Measurements from ENCODE around the gene ANKZF1.

Gene ANKZF1

DNA sequence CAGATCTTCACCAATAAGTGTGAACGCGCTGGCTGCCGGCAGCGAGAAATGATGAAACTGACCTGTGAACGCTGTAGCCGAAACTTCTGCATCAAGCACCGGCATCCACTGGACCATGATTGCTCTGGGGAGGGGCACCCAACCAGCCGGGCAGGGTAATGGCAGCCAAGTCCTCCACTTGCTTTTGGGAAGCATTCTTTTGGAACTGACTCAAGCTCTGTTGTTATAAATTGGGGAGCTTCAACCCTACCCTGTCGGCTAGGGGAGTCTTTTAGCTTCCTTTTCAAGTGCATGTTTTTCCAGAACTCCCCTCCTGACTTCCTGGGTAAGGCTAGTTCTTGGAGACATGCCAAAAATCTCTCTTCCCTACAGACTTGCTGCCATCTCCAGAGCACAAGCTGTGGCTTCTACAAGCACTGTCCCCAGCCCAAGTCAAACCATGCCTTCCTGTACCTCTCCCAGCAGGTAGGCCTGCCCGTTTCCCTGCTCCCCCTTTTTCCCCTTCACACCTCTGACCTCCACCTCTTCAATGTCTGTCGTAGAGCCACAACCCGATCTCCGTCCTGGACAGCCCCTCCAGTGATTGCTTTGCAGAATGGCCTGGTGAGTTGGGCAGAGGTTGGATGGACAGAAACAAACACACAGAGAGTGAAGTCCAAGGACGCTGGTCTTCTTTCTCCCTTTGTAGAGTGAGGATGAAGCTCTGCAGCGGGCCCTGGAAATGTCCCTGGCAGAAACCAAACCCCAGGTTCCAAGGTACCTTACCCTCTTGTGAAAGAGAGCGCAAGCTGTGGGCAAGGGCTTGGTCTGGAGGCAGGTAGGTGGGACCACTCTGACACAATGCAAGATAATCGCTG, 21.5 kb upstream of the ANKZF1 start:
- DNase-seq: peak; percentile 2

DNA sequence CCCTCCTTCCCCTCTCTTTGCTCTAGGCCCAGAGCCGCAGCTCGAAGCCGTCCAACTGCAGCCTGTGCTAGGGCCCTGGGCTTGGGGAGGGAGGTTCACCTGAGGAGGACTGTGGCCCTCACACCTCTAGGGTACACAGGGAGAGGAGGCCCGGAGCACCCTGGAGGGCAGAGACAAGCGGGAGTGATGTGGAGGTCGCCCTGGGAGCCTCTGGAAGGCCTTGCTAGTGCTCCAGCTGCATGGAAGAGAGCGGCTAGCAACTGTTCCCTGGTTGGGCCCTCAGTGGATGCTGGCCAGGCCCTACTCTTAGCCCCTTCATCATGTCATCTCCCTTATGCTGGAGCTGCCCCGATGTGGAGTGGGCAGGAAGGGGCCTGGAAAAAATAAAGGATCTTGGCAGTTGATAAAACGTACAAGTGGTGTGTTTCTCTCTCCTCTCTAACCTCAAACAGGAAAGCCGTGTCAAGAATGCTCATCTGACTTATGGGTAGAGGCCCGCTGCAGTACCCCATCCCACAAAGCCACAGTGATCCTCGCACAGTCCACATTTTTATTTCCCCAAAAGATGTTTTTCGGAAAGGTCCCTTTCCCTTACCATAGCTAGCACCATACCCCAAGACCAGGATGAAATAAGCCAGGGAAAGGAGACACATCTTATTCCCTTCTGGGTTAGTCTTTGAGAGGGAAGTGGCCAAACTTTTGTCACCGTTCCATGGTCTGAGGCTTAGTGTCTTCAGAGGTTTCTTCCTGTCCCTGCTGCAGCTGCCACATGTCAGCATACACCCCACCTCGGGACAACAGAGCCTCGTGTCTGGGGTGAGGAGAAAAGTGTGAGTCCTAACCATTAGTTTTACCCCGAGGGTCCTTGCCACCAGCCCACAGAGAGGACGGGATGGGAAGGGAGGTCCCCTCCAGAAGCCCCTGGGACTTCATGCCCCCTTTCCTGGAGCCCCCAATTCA, 20.1 kb upstream of the ANKZF1 start:
- DNase-seq: no peak

DNA sequence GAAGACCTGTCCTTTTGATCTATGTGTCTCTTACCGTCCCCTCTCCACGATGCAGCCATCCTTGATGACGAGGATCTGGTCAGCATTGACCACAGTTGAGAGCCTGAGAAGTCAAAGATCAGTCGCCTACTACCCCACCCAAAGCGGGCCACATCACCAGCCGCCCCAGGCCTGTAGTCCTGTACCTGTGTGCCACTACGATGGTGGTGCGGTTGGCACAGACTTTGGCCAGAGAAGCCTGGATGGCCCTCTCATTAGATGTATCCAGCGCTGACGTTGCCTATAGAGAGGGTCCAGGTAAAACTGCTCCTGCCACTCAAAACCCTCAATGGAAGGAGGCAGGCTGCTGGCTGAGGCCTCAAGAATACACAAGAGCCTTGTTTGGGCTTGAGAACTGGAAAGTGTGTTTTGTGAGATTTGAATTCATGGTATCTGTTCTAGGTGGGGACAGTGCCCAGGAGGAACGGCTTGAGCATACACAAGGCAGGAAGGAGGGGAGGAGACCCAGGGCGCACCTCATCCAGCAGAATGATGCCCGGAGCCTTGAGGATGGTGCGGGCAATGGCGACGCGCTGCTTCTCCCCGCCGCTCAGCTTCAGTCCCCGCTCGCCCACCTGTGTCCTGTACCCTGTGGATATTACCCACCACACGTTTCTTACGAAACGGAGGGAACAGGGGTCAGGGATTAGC, 19.3 kb upstream of the ANKZF1 start:
- no peak for DNase-seq

DNA sequence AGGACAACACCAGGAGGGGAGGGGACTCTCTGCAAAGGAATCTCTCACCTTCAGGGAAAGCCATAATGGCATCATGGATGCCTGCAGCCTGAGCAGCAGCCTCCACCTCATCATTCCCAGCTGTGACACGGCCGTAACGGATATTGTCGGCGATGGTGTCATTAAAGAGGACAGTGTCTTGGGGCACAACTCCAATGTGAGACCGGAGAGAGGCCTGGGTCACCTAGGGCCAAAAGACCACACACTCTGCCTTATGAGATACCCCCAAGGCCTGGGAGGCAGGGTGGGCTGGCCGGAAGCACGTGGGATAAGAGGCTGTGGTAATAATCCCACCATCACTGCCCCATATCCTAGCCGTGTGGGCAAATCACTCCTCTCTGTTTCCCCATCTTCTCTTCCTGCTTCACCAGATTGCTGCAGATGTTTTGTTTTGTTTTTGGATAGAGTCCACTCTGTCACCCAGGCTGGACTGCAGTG, 18.7 kb upstream of the ANKZF1 start:
- DNase-seq: peak; percentile 0

DNA sequence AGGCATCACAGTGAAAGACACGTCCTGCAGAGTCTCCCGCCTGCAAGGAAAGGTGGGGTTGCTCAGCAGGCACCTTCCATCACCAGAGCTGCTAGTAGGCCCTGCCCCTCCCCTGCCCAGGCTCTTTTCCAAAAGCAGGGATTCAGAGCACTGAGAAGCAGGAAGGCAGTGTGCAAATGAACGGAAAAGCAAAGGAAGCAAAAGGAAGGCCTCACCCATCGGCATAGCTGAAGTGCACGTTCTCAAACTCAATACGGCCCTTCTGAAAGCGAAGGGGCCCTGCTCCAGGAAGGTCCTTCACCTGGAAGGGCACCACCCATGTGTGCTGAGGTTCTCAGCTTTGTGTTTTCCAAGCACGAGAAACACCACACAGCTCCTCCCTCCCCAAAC, 16.6 kb upstream of the ANKZF1 start:
- no peak for DNase-seq

DNA sequence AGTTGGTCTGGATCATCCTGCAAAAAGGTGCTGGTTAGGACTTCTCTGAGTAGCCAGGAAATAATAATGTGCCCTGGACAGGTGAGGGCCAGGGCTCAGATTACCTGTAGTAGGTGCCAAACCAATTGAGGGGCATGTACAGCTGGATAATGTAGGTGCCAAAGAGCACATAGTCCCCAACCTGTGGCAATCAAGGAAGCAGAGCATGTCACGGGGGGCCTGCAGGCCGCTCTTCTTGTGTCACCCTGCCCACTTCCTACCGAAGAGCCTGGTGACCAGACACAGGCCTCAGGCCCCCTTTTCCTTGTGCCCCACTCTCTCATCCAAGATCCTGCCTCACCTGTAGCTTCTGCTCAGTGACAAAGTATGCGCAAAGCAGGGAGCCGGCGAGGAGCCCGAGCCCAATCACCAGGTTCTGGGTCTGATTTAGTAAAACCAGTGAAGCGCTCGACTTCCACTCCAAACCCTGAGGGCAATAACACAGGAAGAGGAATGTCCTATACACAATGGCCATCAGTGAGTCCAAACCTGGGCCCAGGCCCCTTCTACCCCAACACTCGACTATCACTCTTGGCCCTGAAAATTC, 16.0 kb upstream of the ANKZF1 start:
- DNase-seq: no peak

DNA sequence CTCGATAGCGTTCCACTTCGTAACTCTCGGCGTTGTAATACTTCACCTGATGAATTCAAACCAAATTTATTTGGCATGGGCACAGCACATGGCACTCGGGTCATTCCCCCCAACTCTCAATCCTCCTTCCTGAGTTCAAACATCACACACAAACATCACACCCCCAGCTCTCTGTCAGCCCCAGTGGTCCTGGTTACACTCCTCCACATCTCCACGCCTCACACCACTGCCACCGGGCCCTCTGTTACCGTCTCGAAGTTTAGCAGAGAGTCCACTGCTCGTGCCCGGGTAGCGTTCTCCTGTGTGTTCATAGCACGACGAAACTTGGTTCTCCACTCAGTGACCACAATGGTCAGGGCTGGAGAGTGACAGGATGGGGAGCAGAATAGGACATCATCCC, 15.5 kb upstream of the ANKZF1 start:
- no peak for DNase-seq

DNA sequence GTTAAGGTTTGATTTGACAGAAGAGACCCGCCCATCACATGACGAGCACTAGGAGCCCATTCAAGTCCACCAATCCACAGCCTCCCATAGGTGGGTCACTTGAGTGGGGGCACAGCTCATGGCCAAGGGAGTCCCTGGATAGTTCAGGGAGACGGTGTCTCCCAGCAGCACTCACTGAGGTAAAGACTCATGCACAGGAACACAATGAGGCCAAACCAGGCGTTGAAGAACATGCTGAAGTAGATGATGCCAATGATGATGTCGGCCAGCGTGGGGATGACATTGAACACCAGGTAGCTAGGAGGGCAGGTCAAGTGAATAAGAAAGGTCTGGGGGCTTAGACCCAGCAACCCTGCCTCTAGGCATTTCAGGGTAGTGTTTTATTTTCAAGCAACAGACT, 14.8 kb upstream of the ANKZF1 start:
- no peak for DNase-seq

DNA sequence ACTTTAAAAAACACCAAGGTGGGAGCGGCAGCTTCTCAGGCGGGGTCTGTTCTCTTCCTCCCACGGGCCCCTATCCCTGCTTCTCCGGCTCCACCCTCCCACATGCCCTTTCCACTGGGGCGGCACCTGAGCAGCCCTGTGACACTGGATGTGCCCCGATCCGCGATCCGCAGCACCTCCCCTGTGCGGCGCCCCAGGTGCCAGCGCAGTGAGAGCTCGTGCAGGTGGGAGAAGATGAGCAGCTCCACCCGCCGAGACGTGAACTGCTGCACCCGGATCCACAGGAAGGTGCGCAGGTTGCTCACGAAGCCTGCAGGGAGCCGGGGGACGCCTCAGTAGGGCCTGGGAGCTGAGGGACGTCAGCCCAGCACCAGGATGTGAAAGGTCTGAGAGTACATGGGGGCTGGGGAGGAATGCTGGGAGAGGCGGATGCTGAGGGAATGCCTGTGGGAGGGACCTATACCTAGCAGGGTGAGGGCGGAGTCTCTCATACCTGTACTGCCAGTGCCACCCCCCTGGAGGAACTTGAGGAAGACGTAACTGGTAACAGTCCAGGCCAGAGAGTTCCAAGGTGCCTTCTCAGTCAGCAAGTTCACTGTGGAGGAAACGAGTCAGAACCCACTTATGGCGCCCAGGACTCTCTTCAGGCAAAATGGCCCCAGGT, 13.6 kb upstream of the ANKZF1 start:
- no peak for DNase-seq

DNA sequence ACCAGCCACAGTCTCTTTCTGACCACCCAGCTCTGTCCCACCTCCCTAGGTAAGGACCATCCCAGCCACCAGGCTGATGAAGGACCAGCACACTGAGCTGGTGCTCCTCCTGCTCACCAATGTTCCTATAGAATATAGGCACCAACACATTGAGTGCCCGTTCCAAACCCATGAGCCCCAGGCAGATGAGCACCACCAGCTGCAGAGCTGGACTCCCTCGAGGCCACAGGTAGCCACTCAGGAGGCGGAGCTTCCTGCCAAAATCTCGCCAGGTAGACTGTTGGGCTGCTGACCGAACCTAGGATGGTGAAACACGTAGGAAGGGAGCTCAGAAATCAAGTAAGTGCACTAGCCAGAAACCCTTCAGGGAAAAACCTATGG, 13.1 kb upstream of the ANKZF1 start:
- no peak for DNase-seq

DNA sequence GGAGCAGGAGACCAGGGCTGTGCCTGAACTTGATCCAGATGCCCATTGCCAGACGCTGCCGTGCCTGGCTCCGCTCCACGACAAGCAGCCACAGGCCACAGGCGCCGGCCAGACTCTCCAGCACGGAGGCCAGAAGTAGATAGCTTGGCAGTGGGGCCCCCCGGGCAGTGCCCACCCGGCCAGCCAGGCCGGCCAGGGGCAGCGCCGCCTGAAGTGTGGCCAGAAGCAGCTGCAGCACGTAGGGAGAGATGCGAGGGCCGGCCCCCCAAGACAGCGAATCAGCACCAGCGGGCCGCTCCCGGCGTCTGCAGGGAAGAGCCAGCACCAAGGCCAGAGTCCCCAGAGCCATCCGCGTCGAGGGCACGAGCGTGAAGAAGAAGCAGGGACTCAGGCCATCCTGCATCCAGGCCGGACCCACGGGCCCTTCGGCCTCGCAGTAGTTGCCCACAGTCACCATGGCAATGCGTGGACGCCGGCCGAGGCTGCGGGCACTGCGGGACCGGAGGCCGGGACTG, 11.3 kb upstream of the ANKZF1 start:
- peak; percentile 69 for DNase-seq

DNA sequence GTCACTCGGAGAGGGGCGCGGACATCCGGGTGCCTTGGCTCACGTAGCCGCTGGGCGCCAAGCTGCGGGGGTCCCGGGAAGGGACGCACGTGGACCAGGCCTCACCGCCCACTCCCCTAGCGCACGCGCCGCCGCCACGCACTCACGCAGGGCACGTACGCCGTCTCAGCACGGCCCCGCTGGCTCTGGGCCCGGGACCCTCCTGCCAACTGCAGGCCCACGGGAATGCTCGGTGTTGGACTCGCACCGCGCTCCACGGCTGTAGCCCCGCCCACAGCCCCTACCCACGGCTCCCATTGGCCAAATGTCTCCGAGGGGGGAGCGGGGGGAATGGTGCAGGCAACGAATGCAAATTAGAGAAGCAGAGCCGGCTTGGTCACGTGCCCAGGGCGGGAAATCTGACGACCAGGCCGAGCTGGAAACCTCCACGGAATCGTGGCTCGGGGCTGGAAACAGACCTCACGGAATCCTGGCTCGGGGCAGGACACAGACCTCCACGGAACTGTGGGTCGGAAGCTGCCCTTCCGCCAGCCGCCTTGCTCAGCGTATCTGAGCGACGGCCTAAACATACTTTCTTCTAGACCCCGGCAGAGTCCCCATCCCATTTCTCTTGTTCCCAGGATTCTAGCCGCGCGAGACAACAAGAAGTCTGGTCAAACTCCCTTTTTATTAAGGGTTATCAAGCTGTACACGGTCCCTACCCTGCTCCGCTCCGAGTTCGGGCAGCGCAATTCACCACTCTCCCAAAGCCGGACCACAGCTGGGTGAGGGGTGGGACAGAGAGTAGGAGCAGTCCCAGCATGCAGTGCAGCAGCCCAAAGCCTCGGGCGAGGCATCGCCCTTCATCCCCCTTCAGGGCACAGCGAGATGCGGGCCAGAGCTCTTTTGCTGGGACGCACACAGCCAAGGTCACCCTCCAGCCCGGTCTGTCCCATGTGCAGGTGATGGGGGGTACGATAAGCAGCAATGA, 10.6 kb upstream of the ANKZF1 start, which contains the start of gene ABCB6:
Gene ABCB6 (minus strand): TSS at position 227 of the 970 bp plus-strand sequence. CDS start 285 bp downstream, outside the sequence.
- DNase-seq: peak; percentile 97

DNA sequence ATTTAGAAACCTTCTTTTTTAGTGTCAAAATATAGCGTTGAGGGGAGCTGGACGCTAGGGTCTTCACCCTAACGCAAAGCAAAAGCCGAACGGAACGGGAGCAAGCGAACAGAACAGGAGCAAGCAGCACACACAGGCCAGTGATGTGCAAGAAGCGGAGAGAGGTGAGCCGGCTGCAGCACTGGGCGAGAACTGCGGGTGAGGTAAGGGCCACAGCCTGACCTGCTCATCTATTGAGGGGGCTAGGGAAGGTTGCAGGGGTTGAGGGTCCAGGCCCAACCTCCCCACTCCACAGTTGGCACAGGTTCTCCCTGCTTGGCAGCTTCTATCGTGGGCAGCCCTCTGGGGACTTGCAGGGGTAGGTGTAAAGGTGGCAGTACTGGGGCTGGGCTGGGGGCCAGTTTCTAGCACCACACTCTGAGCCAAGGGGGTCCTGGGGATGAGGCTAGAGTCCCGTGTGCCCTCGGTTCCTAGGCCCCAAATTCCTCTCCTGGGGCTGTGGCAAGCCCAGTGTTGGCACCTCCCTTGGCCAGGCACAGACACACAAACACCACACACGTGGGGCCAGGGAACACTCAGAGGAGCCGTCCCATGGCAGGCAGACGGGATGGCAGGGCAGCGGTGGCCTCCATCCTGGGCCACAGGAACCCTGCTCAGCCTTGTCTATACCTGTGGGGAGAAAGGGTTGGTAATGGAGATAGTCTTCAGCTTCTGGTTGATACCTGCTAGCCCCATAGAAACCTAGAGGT, 9.6 kb upstream of the ANKZF1 start:
- DNase-seq: no peak

DNA sequence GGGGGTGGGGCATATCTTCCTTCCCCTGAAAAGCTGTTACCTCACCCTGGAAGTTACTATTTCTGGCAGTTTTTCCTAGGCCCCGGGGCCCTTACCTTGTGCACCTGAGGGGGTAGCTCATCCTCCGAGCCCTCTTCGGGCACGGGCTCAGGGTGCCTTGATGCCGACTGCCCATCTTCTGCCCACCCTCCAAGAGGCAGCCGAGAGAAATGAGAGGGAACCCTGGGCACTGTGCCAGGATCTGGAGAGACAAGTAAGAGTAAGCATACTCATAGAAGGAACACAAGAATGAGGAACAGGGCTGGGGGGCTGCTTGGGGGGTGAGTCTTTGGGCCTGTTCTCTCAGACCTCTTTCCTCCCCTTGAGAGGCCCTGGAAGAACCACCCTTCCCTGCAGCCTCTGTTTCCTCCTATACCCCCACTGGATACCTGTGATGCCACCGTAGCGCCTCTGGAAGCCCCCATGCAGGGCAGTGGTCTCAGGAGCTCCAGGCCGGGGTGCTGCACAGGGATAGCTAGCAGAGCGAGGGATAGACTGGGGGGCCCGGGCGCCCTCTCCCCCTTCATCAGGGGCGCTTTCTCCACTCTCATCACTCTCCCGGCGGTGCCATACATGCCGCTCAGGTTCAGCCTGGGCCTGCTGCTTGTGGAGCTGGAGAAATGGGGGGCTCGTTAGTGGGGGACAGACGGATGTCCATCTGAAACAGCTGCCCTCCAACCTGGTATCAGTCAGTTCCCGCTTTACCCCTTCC, 8.8 kb upstream of the ANKZF1 start:
- DNase-seq: peak; percentile 39

DNA sequence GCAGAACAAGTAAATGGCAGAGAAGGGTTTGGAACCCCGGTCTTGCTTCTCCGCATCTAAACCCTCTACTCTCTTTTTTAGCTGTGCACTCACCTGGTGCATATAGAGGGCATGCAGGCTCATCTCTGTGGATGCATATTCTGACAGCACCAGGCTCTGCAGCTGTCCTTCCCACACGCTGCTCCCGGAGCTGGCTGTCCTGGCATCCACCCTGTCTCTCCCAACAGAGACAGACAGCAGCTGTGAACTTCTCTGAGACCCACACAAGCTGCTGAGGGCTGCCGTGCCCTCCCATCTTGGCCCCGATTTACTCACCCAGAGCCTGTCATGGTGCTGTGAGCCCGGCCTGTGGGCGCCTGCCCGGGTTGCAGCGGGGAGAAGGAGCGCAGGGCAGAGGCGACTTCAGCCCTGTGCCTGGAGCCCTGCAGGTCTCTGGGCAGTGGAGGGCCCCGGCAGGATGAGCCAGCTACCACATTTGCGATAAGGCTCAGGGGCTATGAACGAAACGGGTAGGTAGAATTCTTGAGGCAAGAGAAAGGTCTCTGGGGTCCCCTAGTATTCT, 7.6 kb upstream of the ANKZF1 start:
- DNase-seq: no peak

DNA sequence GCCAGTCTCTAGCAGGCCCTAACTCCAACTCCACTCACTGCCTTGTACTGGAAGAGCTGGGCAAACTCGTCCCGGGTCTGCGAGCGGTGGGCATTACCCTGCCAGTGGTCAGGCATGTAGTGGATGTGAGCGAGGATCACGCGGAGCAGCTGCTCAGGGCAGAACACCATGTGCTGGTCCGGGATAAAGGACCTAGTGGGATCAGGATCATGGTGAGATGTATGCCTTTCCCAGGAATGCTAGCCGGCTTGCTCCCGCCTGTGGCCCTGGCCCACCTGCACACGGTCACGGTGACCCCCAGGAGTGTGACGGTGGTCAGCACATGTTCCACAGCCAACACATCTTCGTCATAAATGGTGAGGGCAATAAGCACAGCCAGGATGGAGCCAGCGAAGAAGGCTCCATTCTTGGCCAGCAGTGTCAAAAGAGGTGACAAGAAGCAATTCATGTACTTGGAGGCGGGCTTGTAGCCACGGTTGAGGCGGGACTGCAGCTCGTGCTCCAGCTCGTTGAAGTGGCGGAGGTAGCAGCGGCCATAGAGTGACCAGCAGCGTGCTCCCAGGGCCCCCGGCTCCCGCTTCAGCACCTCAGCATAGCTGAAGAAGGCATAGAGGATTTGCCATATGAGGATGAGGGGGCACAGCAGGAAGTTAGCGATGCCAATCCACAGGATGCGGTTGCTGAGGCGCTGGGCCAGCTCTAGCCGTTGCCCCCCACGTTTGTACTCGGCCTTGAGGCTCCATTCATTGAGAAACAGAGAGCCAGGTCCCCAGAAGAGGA, 5.6 kb upstream of the ANKZF1 start:
- DNase-seq: no peak

DNA sequence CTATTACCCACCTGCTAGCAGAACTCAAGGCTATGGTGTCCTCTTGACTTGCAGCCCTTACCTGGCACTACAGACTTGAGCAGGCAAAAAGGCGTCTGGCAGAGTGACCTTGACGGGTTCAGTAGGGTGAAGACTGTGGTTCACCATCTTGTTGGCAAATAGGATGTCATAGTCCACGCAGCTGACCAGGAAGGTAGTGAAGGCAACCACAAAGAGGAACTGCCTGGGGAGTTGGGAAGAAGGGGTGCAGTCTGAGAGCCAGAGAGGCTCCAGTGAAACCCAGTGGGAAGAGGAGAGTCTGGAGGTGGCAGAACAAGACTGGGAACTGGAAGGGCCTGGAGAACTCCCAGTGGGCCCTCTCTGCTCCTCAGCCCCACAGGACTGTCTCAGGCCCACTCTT, 4.3 kb upstream of the ANKZF1 start:
- DNase-seq: no peak
